Measurements from ENCODE around the gene MDN1. TPM values are rescaled to one million over a fixed set of nuclear protein-coding genes. Genes with fewer than 3 reads are reported as not detected.

Gene MDN1
- total and polyA plus RNA-seq, 2 of the 8 experiments (the other 6 are each of a cell fraction or from before 2014, with no cell fraction given) = 53.5 to 179 TPM

GRCh38 chr6:89605861-89606260, 213.7 kb downstream of the MDN1 start:
- no peak overlapping the region for H3K4me3 ChIP-seq (ENCODE audit: extremely low read depth in 1 of 4, insufficient read depth in 2 of 4, low read depth in 3 of 4, low read length in 4 of 4)
- no peak overlapping the region for H3K4ac ChIP-seq (replicated peaks; ENCODE audit: insufficient read length, low read depth, low read length)
- FAIRE-seq (no peak), DNase-seq (ENCODE audit: low read depth in 1 of 2, low spot score in 2 of 2) (no peak)
- H3K14ac ChIP-seq (ENCODE audit: insufficient read length) = no peak overlapping the region
- no peak overlapping the region for H3K56ac ChIP-seq (replicated peaks; ENCODE audit: insufficient read length, low read depth, low read length)
- no peak overlapping the region for H4K91ac ChIP-seq (replicated peaks; ENCODE audit: insufficient read length, low read length)
- no peak overlapping the region for H2BK12ac ChIP-seq (ENCODE audit: low read depth, low read length)
- H2AFZ ChIP-seq (ENCODE audit: low read length) = no peak overlapping the region
- no peak overlapping the region for H3K27ac ChIP-seq (ENCODE audit: low read depth, low read length)
- H3K79me2 ChIP-seq (ENCODE audit: control insufficient read depth in 1 of 2, insufficient read depth in 2 of 2, low read length in 2 of 2) = no peaks in the 10 kb centered on the region
- no peak overlapping the region for H4K5ac ChIP-seq (ENCODE audit: insufficient read length, low read depth, low read length)
- H2AK5ac ChIP-seq (ENCODE audit: low read depth, low read length) = no peak overlapping the region
- no peak overlapping the region for H3K9ac ChIP-seq (replicated peaks in 1 of 4; ENCODE audit: extremely low read depth in 1 of 4, low read depth in 3 of 4, low read length in 3 of 4)
- H3K4me1 ChIP-seq (replicated peaks in 1 of 4; ENCODE audit: control insufficient read depth in 3 of 4, insufficient read depth in 4 of 4, low read length in 3 of 4) = no peaks in the 10 kb centered on the region
- no peaks in the 10 kb centered on the region for H3K27me3 ChIP-seq (replicated peaks in 1 of 4; ENCODE audit: control insufficient read depth in 3 of 4, extremely low read depth in 1 of 4, insufficient read depth in 3 of 4, low read length in 3 of 4)
- CTCF ChIA-PET (ENCODE audit: partially characterized antibody) = interaction anchor here (0.6 to 2.4 kb wide), 5 partner anchors 173 to 233 kb away, joined by 4 to 12 read pairs (median 6); partner anchors contain the start of gene ANKRD6
- H3K18ac ChIP-seq (ENCODE audit: extremely low read depth, low read length) = no peak overlapping the region
- no peak overlapping the region for H2BK5ac ChIP-seq (ENCODE audit: low read depth, low read length)
- no peaks in the 10 kb centered on the region for H3K9me3 ChIP-seq (ENCODE audit: insufficient read depth in 2 of 2, low read depth in 1 of 2, low read length in 1 of 2)
- WGBS, 2 experiments (ENCODE audit: extremely low coverage in 1 of 2, insufficient coverage in 1 of 2, insufficient read length in 1 of 2, insufficient replicate concordance in 2 of 2, low coverage in 1 of 2, low lambda C conversion rate in 2 of 2, missing lambda C conversion rate in 1 of 2) = 91% methylated on average over 5 of the region's 5 CpGs; no CpG with 5 or more reads in 1 of the 2 experiments
- H2BK120ac ChIP-seq (replicated peaks; ENCODE audit: low read depth, low read length) = no peak overlapping the region
- H3K4me2 ChIP-seq (ENCODE audit: insufficient read depth in 1 of 2, low read depth in 2 of 2, low read length in 2 of 2) = no peak overlapping the region
- no peaks in the 10 kb centered on the region for H3K79me1 ChIP-seq (ENCODE audit: low read depth, low read length)
- H2BK15ac ChIP-seq (ENCODE audit: low read length) = no peak overlapping the region
- H4K20me1 ChIP-seq (replicated peaks in 1 of 2; ENCODE audit: control insufficient read depth in 1 of 2, insufficient read depth in 2 of 2, low read length in 2 of 2) = no peaks in the 10 kb centered on the region
- POLR2A ChIA-PET (ENCODE audit: partially characterized antibody) = no interaction called here
- H3K23ac ChIP-seq (ENCODE audit: insufficient read length) = no peak overlapping the region
- no peak overlapping the region for H4K8ac ChIP-seq (ENCODE audit: extremely low read depth, insufficient read depth, low read length)
- no peaks in the 10 kb centered on the region for H3K36me3 ChIP-seq (ENCODE audit: control insufficient read depth in 2 of 4, insufficient read depth in 4 of 4, low read length in 3 of 4)
- no peaks in the 10 kb centered on the region for H3K23me2 ChIP-seq (ENCODE audit: low read depth, low read length)
- H2BK20ac ChIP-seq (ENCODE audit: low read length) = no peak overlapping the region
- TF ChIP-seq SIRT6 (IDR thresholded peaks at IDR 0.05; ENCODE audit: low read length) (no peak), CEBPB (IDR thresholded peaks at IDR 0.05; ENCODE audit: low read depth, low read length) (no peak), NRF1 (IDR thresholded peaks at IDR 0.05; ENCODE audit: low read depth, low read length) (no peak), TAF1 (IDR thresholded peaks at IDR 0.05; ENCODE audit: low read depth, low read length) (no peak), RAD21 (IDR thresholded peaks at IDR 0.05 in 1 of 2, conservative IDR thresholded peaks at IDR 0.05 in 1 of 2; ENCODE audit: low read depth in 2 of 2, low read length in 2 of 2) (no peak), CREB1 (IDR thresholded peaks at IDR 0.05) (no peak), YY1 (IDR thresholded peaks at IDR 0.05; ENCODE audit: low read depth, low read length) (no peak), ATF2 (IDR thresholded peaks at IDR 0.05; ENCODE audit: low read length) (no peak), HDAC6 (IDR thresholded peaks at IDR 0.05; ENCODE audit: low read depth, low read length) (no peak), ATF3 (IDR thresholded peaks at IDR 0.05; ENCODE audit: insufficient read depth, low read depth, low read length) (no peak), CHD1 (IDR thresholded peaks at IDR 0.05; ENCODE audit: low read depth, low read length) (no peak), E2F6 (IDR thresholded peaks at IDR 0.05) (no peak), JUND (IDR thresholded peaks at IDR 0.05; ENCODE audit: low read length) (no peak)
